Activated gamma-delta T cell (primary cell): ENCODE measurements around the gene TMEM81.

Source experiments
- DNase-seq: peaks from one replicate; lab custom pipeline; 2025; lab: John Stamatoyannopoulos, UW

Gene TMEM81

GRCh38 chr1:205060746-205061145, 23.5 kb downstream of the TMEM81 start:
- no peak for DNase-seq

- no peak for DNase-seq
Observed at GRCh38 chr1:205059660-205060059, 24.6 kb downstream of the TMEM81 start.

GRCh38 chr1:205058853-205059252, 25.4 kb downstream of the TMEM81 start:
- DNase-seq: no peak

GRCh38 chr1:205057808-205058575, 26.3 kb downstream of the TMEM81 start:
- DNase-seq: no peak

- DNase-seq: no peak
Observed at GRCh38 chr1:205056956-205057568, 27.2 kb downstream of the TMEM81 start.

GRCh38 chr1:205056188-205056611, 28.1 kb downstream of the TMEM81 start:
- DNase-seq: no peak

GRCh38 chr1:205054013-205054412, 30.2 kb downstream of the TMEM81 start:
- no peak for DNase-seq

- DNase-seq: no peak
Observed at GRCh38 chr1:205053296-205053695, 31.0 kb downstream of the TMEM81 start.

GRCh38 chr1:205052690-205053089, 31.6 kb downstream of the TMEM81 start:
- no peak for DNase-seq

GRCh38 chr1:205049479-205049878, 34.8 kb downstream of the TMEM81 start:
- DNase-seq: no peak

- no peak for DNase-seq
Observed at GRCh38 chr1:205048382-205048781, 35.9 kb downstream of the TMEM81 start.

GRCh38 chr1:205047764-205048231, 36.5 kb downstream of the TMEM81 start:
- no peak for DNase-seq

- DNase-seq: no peak
Observed at GRCh38 chr1:205046870-205047269, 37.4 kb downstream of the TMEM81 start.

GRCh38 chr1:205045146-205045545, 39.1 kb downstream of the TMEM81 start:
- no peak for DNase-seq

GRCh38 chr1:205044741-205045140, 39.5 kb downstream of the TMEM81 start:
- DNase-seq: no peak

- no peak for DNase-seq
Observed at GRCh38 chr1:205043866-205044265, 40.4 kb downstream of the TMEM81 start.

- no peak for DNase-seq
Observed at GRCh38 chr1:205042911-205043806, 41.1 kb downstream of the TMEM81 start, which contains the start of gene CNTN2. Gene CNTN2, plus strand, starts transcription at chr1:205043212. Its CDS starts 9,974 bp downstream, at chr1:205053186.

GRCh38 chr1:205041998-205042910, 42.0 kb downstream of the TMEM81 start:
- DNase-seq: no peak

- DNase-seq: no peak
Observed at GRCh38 chr1:205041001-205041715, 43.1 kb downstream of the TMEM81 start.

GRCh38 chr1:205038132-205038786, 46.0 kb downstream of the TMEM81 start:
- DNase-seq: no peak
